IMR-90 (cell line): ENCODE data around the gene C1orf159. TPM values are rescaled to one million over a fixed set of nuclear protein-coding genes. Genes with fewer than 3 reads are reported as not detected.

Experiments
- ATAC-seq: fragments of 200-7000 bp; cut with Tn5 transposase; 2 replicates; pipeline ENCODE4 v1.9.1; 2020; ENCODE audit warnings: low read depth, mild to moderate bottlenecking, moderate library complexity
- BruUV-seq: library from RNA; stranded (reverse); fragments of 400-500 nt; replicated peaks from 2 replicates; lab custom pipeline; 2021; lab: Mats Ljungman, UMichigan
- CTCF ChIA-PET: fragments of 300-600 bp; formaldehyde crosslinking; extraction: SDS; loops from one replicate; lab custom pipeline; 2021; ENCODE audit warnings: antibody characterized with exemption; lab: Yijun Ruan, JAX
- POLR2A ChIA-PET: fragments of 300-600 bp; sonication (Branson Sonifier 250); formaldehyde crosslinking; loops from one replicate; lab custom pipeline; 2022; ENCODE audit warnings: antibody characterized with exemption; ENCODE audit not compliant: unreplicated experiment; lab: Charles Lee
- DNase-seq: peaks from one replicate; pipeline ENCODE4 v3.0.0; 2013
- H2AFZ ChIP-seq: replicated peaks from 2 replicates; pipeline ENCODE3; 2013; ENCODE audit warnings: low read length, mild to moderate bottlenecking; ENCODE audit not compliant: poor library complexity
- H2AK5ac ChIP-seq: 2 replicates; pipeline ENCODE4 v1.6.1; 2013; ENCODE audit warnings: low read depth, low read length, inconsistent platforms
- H2AK9ac ChIP-seq: replicated peaks from 2 replicates; pipeline ENCODE3; 2013; ENCODE audit warnings: mild to moderate bottlenecking, low read depth, low read length, moderate library complexity; ENCODE audit not compliant: poor library complexity
- H2BK120ac ChIP-seq: 2 replicates; pipeline ENCODE4 v1.6.1; 2013; ENCODE audit warnings: low read depth, low read length, inconsistent platforms
- H2BK15ac ChIP-seq: 3 replicates; pipeline ENCODE4 v1.6.1; 2013; ENCODE audit warnings: low read depth, low read length, inconsistent platforms
- H2BK20ac ChIP-seq: 2 replicates; pipeline ENCODE4 v1.6.1; 2013; ENCODE audit warnings: low read depth, mild to moderate bottlenecking, inconsistent platforms, low read length, moderate library complexity
- H2BK5ac ChIP-seq: 2 replicates; pipeline ENCODE4 v1.6.1; 2013; ENCODE audit warnings: mild to moderate bottlenecking, low read depth, low read length, inconsistent platforms; ENCODE audit not compliant: poor library complexity, severe bottlenecking
- H3K14ac ChIP-seq: replicated peaks from 2 replicates; pipeline ENCODE4 v1.6.1; 2013; ENCODE audit warnings: low read depth, low read length, inconsistent platforms
- H3K18ac ChIP-seq: 2 replicates; pipeline ENCODE4 v1.6.1; 2013; ENCODE audit warnings: low read depth, low read length, control low read depth
- H3K23ac ChIP-seq: 2 replicates; pipeline ENCODE4 v1.6.1; 2013; ENCODE audit warnings: low read depth, low read length, inconsistent platforms
- H3K27ac ChIP-seq: 2 replicates; pipeline ENCODE4 v1.5.1; 2013; ENCODE audit warnings: mild to moderate bottlenecking, control low read depth, low read length; ENCODE audit not compliant: insufficient read depth
- H3K27me3 ChIP-seq: 2 replicates; pipeline ENCODE4 v1.6.1; 2013; ENCODE audit warnings: low read length; ENCODE audit not compliant: control insufficient read depth, insufficient read depth
- H3K36me3 ChIP-seq: 2 replicates; pipeline ENCODE4 v1.6.1; 2013; ENCODE audit warnings: low read length, mixed read lengths; ENCODE audit not compliant: control insufficient read depth, insufficient read depth
- H3K4ac ChIP-seq: 2 replicates; pipeline ENCODE4 v1.6.1; 2013; ENCODE audit warnings: low read depth, low read length, inconsistent platforms
- H3K4me1 ChIP-seq: 2 replicates; pipeline ENCODE4 v1.6.1; 2013; ENCODE audit warnings: low read length, mixed read lengths; ENCODE audit not compliant: control insufficient read depth, insufficient read depth
- H3K4me2 ChIP-seq: 2 replicates; pipeline ENCODE4 v1.6.1; 2013; ENCODE audit warnings: low read depth, mild to moderate bottlenecking, control low read depth, low read length, moderate library complexity
- H3K4me3 ChIP-seq: 2 replicates; pipeline ENCODE4 v1.5.1; 2013; ENCODE audit warnings: low read depth, mild to moderate bottlenecking, control low read depth, low read length, moderate library complexity; ENCODE audit not compliant: insufficient read depth
- H3K56ac ChIP-seq: 2 replicates; pipeline ENCODE4 v1.6.1; 2013; ENCODE audit warnings: low read length, inconsistent platforms; ENCODE audit not compliant: insufficient read depth; ENCODE audit errors: extremely low read depth
- H3K79me1 ChIP-seq, 2 experiments: 2 replicates each; pipeline ENCODE4 v1.6.1; 2013; ENCODE audit warnings: low read length in 2 of 2, inconsistent platforms in 1 of 2, low read depth in 1 of 2
- H3K9ac ChIP-seq: 2 replicates; pipeline ENCODE4 v1.6.1; 2013; ENCODE audit warnings: low read depth, low read length, control low read depth
- H3K9me1 ChIP-seq: 2 replicates; pipeline ENCODE4 v1.6.1; 2013; ENCODE audit warnings: low read length, inconsistent platforms; ENCODE audit not compliant: insufficient read depth
- H3K9me3 ChIP-seq: 2 replicates; pipeline ENCODE4 v1.6.1; 2013; ENCODE audit warnings: low read length; ENCODE audit not compliant: control insufficient read depth, insufficient read depth
- H4K20me1 ChIP-seq: 2 replicates; pipeline ENCODE4 v1.6.1; 2013; ENCODE audit warnings: low read length, inconsistent platforms; ENCODE audit not compliant: insufficient read depth
- H4K5ac ChIP-seq: 2 replicates; pipeline ENCODE4 v1.6.1; 2013; ENCODE audit warnings: mild to moderate bottlenecking, low read depth, low read length, control low read depth
- H4K8ac ChIP-seq, 2 experiments: 2 replicates each; pipeline ENCODE4 v1.6.1; 2013; ENCODE audit warnings: low read depth in 2 of 2, low read length in 2 of 2, control low read depth in 1 of 2, inconsistent platforms in 1 of 2
- H4K91ac ChIP-seq: 2 replicates; pipeline ENCODE4 v1.6.1; 2013; ENCODE audit warnings: low read depth, low read length, inconsistent platforms; ENCODE audit not compliant: insufficient read depth
- BHLHE40 ChIP-seq: fragments of 150-350 bp; IDR thresholded peaks from 2 replicates; pipeline ENCODE4 v1.6.1; 2016; ENCODE audit warnings: mild to moderate bottlenecking, low read depth, low read length
- CEBPB ChIP-seq: IDR thresholded peaks from 2 replicates; pipeline ENCODE4 v1.6.1; 2012; ENCODE audit warnings: low read depth, low read length, improper control_type of control experiment
- CHD1 ChIP-seq: IDR thresholded peaks from 2 replicates; pipeline ENCODE4 v1.6.1; 2012; ENCODE audit warnings: low read depth, low read length, improper control_type of control experiment
- FOS ChIP-seq: fragments of 150-350 bp; IDR thresholded peaks from 2 replicates; pipeline ENCODE4 v1.6.1; 2016; ENCODE audit warnings: low read depth, low read length
- MAFK ChIP-seq: IDR thresholded peaks from 2 replicates; pipeline ENCODE4 v1.6.1; 2012; ENCODE audit warnings: low read depth, low read length, improper control_type of control experiment
- MAZ ChIP-seq: IDR thresholded peaks from 2 replicates; pipeline ENCODE4 v1.6.1; 2012; ENCODE audit warnings: low read depth, mild to moderate bottlenecking, low read length, improper control_type of control experiment, moderate library complexity, borderline replicate concordance
- MXI1 ChIP-seq: IDR thresholded peaks from 2 replicates; pipeline ENCODE4 v1.6.1; 2012; ENCODE audit warnings: low read depth, mild to moderate bottlenecking, low read length, moderate library complexity, borderline replicate concordance
- NFE2L2 ChIP-seq: fragments of 150-350 bp; IDR thresholded peaks from 2 replicates; pipeline ENCODE4 v1.6.1; 2016; ENCODE audit warnings: low read depth, mild to moderate bottlenecking, low read length
- POLR2A ChIP-seq: IDR thresholded peaks from 2 replicates; pipeline ENCODE4 v1.6.1; 2012; ENCODE audit warnings: mild to moderate bottlenecking, low read depth, low read length
- RAD21 ChIP-seq: IDR thresholded peaks from 2 replicates; pipeline ENCODE4 v1.6.1; 2012; ENCODE audit warnings: low read length, improper control_type of control experiment
- RCOR1 ChIP-seq: IDR thresholded peaks from 2 replicates; pipeline ENCODE4 v1.6.1; 2012; ENCODE audit warnings: mild to moderate bottlenecking, low read length, improper control_type of control experiment; ENCODE audit not compliant: insufficient replicate concordance
- RFX5 ChIP-seq: IDR thresholded peaks from 2 replicates; pipeline ENCODE4 v1.8.0; 2012; ENCODE audit warnings: low read depth, mild to moderate bottlenecking, low read length, moderate library complexity
- SMC3 ChIP-seq: fragments of 150-350 bp; IDR thresholded peaks from 2 replicates; pipeline ENCODE4 v1.6.1; 2016; ENCODE audit warnings: low read depth, mild to moderate bottlenecking, antibody characterized with exemption, low read length, moderate library complexity
- WGBS, 2 experiments: methylation state at CpG; one replicate each; pipeline versions ENCODE4 v1.1.5 to v1.1.7; 2013; ENCODE audit warnings: missing lambda C conversion rate in 2 of 2; ENCODE audit not compliant: insufficient read length in 1 of 2; ENCODE audit errors: extremely low coverage in 2 of 2; 5-methylcytosine and 5-hydroxymethylcytosine counted together
- dilution Hi-C: fragments of 300-500 bp; cut with HindIII; formaldehyde crosslinking; loops from one replicate; pipeline ENCODE4 v1.14.3; 2018; ENCODE audit warnings: low sequenced_read_pairs; ENCODE audit not compliant: unreplicated experiment
- in situ Hi-C: fragments of 300-500 bp; cut with MboI; formaldehyde crosslinking; loops from 3 replicates; pipeline ENCODE4 v1.14.3; 2019; ENCODE audit warnings: low sequenced_read_pairs, inconsistent platforms, mixed read lengths
- intact Hi-C: fragments of 100-400 bp; cut with micrococcal nuclease; formaldehyde crosslinking; loops from 2 replicates; pipeline ENCODE4 v1.10.0; 2022
- polyA plus RNA-seq, 3 experiments: library from polyadenylated mRNA; depleted of rRNA; stranded (reverse); fragments of >200 nt; gene quantifications; 2 replicates each; pipeline ENCODE4 v1.2.3, GENCODE V29; 2012; ENCODE audit warnings: low replicate concordance in 1 of 3
- total RNA-seq: library from RNA; depleted of rRNA; stranded (reverse); fragments of >200 nt; gene quantifications from 2 replicates; pipeline ENCODE4 v1.2.3, GENCODE V29; 2012
- TF ChIP-seq, protein P1 (sequence below): fragments of 150-350 bp; IDR thresholded peaks from 2 replicates; pipeline ENCODE4 v1.6.1; 2016; ENCODE audit warnings: low read depth, mild to moderate bottlenecking, low read length, moderate library complexity, borderline replicate concordance
- TF ChIP-seq, protein P2 (sequence below): fragments of 150-350 bp; IDR thresholded peaks from 2 replicates; pipeline ENCODE4 v1.6.1; 2017; ENCODE audit warnings: mild to moderate bottlenecking, antibody characterized with exemption, low read length, low read depth
- TF ChIP-seq, protein P3 (sequence below): conservative IDR thresholded peaks from 2 replicates; pipeline ENCODE4 v1.5.1; 2012; ENCODE audit warnings: mild to moderate bottlenecking, low read depth, low read length, improper control_type of control experiment

The C1orf159 gene
- total and polyA plus RNA-seq, 2 of the 4 experiments (the other 2 are of a cell fraction) = 2.9 to 12.6 TPM

DNA sequence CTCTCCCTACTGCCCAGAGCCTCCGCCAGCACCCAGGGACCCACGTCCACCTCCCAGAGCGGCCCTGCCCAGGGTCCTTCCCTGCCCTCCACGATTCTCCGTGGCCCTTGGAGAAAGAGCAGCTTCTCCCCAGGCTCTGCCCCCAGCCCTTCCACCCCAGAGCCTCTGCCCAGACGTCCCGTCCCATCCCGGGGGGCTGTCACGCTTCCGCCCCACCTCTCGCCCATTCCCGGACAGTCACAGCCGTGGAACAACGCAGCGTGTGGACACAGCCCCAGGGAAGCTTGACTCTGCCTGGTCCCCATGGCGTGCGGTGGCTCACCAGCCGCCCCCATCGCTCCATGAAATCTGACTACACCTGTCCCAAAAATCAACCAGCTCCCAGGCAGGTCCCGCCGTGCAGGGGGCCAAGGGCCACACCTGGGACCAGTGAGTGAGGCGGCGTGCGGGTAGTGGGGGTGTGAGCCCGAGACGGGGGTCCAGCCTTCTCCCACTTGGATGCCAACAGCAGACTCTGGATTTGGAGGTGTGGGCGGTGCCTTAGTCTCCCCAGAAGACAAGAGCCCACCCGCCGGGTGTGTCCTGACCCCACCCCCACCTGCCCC, 45.3 kb upstream of the C1orf159 start:
- Histone ChIP-seq H3K4me1 (peaks cover 11% of the 10 kb centered on the region), H4K20me1 (no peaks in the 10 kb centered on the region), H2AK9ac (no peak overlapping the region), H2BK20ac (no peak overlapping the region), H2BK120ac (no peak overlapping the region), H3K23ac (no peak overlapping the region), H3K4ac (no peak overlapping the region), H3K56ac (no peak overlapping the region), H4K5ac (no peak overlapping the region), H3K9ac (no peak overlapping the region), H3K18ac (no peak overlapping the region), H2AK5ac (no peak overlapping the region), H2BK15ac (no peak overlapping the region), H3K27ac (no peak overlapping the region), H2BK5ac (no peak overlapping the region), H4K8ac (no peak overlapping the region), H4K91ac (no peak overlapping the region), H3K27me3 (peaks cover 11% of the 10 kb centered on the region; the same call in 1 of the 2 replicates), H3K79me1 (no peaks in the 10 kb centered on the region), H3K4me3 (no peak overlapping the region), H2AFZ (no peak overlapping the region), H3K9me1 (no peaks in the 10 kb centered on the region; the same call in 1 of the 2 replicates), H3K4me2 (no peak overlapping the region), H3K9me3 (no peaks in the 10 kb centered on the region), H3K36me3 (no peaks in the 10 kb centered on the region), H3K14ac (no peak overlapping the region)
- CTCF ChIA-PET = no interaction called here
- no peak for TF ChIP-seq RCOR1
- TF ChIP-seq MAFK = no peak
- no peak for TF ChIP-seq MXI1
- TF ChIP-seq RFX5 = no peak
- no peak for TF ChIP-seq POLR2A
- TF ChIP-seq, protein P1, sequence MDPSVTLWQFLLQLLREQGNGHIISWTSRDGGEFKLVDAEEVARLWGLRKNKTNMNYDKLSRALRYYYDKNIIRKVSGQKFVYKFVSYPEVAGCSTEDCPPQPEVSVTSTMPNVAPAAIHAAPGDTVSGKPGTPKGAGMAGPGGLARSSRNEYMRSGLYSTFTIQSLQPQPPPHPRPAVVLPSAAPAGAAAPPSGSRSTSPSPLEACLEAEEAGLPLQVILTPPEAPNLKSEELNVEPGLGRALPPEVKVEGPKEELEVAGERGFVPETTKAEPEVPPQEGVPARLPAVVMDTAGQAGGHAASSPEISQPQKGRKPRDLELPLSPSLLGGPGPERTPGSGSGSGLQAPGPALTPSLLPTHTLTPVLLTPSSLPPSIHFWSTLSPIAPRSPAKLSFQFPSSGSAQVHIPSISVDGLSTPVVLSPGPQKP = no peak
- no peak for TF ChIP-seq SMC3
- TF ChIP-seq FOS = no peak
- no peak for TF ChIP-seq NFE2L2
- TF ChIP-seq BHLHE40 = no peak
- no peak for TF ChIP-seq MAZ
- TF ChIP-seq CEBPB = no peak
- TF ChIP-seq RAD21 = no peak
- TF ChIP-seq CHD1 = no peak
- TF ChIP-seq, protein P2, sequence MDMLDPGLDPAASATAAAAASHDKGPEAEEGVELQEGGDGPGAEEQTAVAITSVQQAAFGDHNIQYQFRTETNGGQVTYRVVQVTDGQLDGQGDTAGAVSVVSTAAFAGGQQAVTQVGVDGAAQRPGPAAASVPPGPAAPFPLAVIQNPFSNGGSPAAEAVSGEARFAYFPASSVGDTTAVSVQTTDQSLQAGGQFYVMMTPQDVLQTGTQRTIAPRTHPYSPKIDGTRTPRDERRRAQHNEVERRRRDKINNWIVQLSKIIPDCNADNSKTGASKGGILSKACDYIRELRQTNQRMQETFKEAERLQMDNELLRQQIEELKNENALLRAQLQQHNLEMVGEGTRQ = no peak
- TF ChIP-seq, protein P3, sequence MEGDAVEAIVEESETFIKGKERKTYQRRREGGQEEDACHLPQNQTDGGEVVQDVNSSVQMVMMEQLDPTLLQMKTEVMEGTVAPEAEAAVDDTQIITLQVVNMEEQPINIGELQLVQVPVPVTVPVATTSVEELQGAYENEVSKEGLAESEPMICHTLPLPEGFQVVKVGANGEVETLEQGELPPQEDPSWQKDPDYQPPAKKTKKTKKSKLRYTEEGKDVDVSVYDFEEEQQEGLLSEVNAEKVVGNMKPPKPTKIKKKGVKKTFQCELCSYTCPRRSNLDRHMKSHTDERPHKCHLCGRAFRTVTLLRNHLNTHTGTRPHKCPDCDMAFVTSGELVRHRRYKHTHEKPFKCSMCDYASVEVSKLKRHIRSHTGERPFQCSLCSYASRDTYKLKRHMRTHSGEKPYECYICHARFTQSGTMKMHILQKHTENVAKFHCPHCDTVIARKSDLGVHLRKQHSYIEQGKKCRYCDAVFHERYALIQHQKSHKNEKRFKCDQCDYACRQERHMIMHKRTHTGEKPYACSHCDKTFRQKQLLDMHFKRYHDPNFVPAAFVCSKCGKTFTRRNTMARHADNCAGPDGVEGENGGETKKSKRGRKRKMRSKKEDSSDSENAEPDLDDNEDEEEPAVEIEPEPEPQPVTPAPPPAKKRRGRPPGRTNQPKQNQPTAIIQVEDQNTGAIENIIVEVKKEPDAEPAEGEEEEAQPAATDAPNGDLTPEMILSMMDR = no peak
- dilution Hi-C loops = no loop called here
- DNase-seq = no peak
- no TSS peak for BruUV-seq
- WGBS, 2 experiments = 95% methylated on average over 8 of the region's 29 CpGs; no CpG with 5 or more reads in 1 of the 2 experiments
- in situ Hi-C loops = no loop called here
- ATAC-seq = no peak
- POLR2A ChIA-PET = no interaction called here
- intact Hi-C loops = no loop called here
